ENCODE data around the gene ALX1.

DNA sequence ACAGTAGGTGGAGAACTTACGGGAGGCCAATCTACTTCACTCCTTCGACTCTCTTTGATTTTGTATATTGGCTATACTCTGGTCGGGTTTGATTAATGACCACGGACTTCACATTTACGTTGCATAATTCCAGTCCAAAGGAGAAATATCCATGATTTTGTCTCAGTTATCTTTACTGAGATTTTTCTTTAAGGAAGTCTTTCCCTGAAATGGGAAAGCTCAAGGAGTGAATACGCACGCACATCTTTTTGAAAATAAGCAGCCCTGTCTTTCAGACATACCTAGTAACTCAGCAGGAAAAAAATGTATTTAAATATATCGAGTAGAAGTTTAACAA, 5.7 kb upstream of the ALX1 start:
- TF ChIP-seq, protein P1, sequence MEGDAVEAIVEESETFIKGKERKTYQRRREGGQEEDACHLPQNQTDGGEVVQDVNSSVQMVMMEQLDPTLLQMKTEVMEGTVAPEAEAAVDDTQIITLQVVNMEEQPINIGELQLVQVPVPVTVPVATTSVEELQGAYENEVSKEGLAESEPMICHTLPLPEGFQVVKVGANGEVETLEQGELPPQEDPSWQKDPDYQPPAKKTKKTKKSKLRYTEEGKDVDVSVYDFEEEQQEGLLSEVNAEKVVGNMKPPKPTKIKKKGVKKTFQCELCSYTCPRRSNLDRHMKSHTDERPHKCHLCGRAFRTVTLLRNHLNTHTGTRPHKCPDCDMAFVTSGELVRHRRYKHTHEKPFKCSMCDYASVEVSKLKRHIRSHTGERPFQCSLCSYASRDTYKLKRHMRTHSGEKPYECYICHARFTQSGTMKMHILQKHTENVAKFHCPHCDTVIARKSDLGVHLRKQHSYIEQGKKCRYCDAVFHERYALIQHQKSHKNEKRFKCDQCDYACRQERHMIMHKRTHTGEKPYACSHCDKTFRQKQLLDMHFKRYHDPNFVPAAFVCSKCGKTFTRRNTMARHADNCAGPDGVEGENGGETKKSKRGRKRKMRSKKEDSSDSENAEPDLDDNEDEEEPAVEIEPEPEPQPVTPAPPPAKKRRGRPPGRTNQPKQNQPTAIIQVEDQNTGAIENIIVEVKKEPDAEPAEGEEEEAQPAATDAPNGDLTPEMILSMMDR (IDR thresholded peaks at IDR 0.05; ENCODE audit: poor library complexity), result no peak
- no peak for TF ChIP-seq EZH2phosphoT487 (IDR thresholded peaks at IDR 0.05; ENCODE audit: low read depth, severe bottlenecking, unreplicated experiment)
- no peak for TF ChIP-seq EZH2 (IDR thresholded peaks at IDR 0.05; ENCODE audit: borderline replicate concordance)
